NCI-H1930 (cell line): ENCODE results near the gene GSTA3.
"Not testable (repeated sequence)": the region's sequence is repeated elsewhere in the genome, so short reads cannot be mapped to it uniquely, and the experiment has no call there.

ENCODE experiments used
- DNase-seq, 2 experiments: peaks; one replicate each; lab custom pipeline; 2025; lab: John Stamatoyannopoulos, UW

Gene GSTA3

GRCh38 chr6:52909531-52909930 is at the start of gene GSTA3:
Gene GSTA3, minus strand, starts transcription at chr6:52909698. Its CDS starts 3,864 bp downstream, at chr6:52905834.
- no peak for DNase-seq

DNA sequence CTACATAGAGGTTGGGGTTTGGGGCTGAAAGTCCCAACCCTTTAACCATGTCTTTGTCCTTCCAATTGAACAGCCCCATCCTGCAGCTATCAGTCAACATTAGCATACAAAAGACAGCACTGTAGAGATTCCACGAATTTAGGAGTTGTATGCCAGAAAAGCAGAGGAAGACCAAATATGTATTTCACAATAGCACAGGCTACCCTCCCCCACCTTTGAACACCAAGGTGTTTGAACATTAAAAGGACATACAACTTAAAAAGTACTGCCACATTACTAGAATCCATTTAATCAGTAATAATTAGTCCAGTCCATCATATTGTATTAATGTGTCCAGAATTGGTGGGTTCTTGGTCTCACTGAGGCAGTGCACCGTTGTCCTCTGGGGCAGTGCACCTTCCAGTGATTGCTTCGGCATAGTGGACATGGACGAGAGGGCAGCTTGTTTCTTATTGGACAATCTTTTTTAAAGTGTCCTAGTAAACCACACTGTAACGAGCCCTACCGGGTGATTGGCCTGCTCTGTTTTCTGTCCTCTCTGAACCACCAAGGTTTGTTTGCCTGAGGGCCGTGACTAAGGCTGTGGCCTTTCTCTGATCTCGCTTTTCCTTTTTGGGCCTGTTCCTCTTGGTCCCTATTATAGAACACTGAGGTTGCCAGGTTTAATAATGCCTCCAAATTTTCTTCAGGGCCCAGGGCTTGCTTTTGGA is 49.2 kb upstream of the GSTA3 start:
- DNase-seq: no peak

- DNase-seq: no peak
These were observed 46.4 kb upstream of the GSTA3 start for GRCh38 chr6:52955871-52956270.

DNA sequence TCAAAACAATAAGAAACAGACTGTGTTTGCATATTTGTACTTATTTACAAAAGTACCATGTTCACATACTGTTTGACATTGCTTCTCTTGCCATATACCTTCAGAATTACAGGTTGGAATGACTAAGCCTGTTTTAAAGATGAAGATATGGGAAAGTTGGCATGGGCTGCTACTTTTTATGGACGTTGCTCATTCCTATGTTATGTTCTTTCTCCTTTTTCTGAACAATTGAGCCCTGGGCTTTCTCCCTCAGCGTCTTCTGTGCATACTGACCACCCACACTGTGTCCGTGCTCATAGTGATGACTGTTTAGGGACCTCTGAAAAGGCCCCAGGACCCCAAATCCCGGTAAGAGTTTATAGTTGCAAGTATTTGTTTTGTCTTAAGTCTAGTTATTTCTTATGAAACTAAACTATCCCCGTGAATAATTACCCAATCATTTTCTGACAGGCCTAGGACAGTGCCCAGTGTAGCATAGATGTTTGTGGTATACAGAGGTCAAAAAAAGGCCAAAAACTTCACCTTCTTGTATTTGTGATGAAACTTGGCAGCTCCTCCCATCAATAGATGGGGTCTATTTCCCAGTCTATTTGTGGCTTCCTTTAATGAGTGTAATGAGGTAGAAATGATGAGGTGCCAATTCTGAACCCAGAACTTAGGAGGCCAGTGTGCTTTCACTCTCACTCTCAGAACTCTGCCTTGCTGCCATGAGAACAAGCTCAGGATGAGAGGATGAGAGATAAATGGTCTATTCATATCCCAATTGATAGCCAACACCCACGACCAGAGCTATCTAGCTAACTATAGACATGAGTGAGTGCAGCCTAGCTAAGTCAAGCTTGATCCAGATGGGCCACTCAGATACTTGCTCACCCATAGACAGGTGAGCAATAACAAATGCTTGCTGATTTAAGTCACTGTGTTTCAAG is 44.7 kb upstream of the GSTA3 start:
- DNase-seq: no peak

DNA sequence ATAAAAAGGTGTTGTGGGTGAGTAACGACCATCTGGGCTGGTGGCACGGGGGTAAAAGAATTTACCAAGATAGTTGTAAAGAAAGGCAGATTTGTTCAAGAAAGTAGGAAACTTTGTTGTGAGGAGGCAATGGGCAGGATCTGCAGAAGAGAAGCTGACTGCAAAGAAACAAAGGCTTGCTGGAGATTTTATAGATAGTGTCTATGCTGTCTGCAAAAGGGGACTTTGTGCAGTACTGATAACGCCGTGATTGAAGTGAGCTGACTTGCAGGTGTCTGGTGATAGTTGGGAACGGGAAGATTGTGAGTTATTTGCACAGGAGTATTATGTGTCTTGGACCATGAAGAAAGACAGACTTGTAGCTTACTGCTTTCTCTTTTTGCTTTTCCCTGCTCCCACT is 36.8 kb upstream of the GSTA3 start:
- DNase-seq: no peak

GRCh38 chr6:52942821-52943220 is 33.3 kb upstream of the GSTA3 start:
- not testable (repeated sequence) for DNase-seq

- no peak for DNase-seq
These were observed 32.7 kb upstream of the GSTA3 start for GRCh38 chr6:52942221-52942620.

DNA sequence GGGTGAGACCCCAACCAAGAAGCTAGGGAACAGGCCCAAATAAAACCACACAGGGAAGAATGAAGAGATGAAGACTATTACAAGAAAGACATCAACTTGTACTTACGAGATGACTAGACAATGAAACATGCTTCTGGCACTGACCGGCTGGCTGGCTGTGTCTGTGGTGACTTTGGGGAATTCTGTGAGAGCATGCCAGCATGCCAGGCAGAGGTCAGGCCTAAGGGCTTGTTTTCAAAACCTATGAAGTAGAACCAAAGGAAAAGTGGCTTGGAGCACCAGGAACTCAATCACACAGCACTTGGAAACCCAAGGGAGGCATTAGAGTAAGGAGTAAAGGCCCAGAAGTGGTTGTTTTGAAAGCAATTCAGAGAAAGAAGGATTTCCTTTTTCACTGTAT is 28.4 kb upstream of the GSTA3 start:
- DNase-seq: no peak

DNA sequence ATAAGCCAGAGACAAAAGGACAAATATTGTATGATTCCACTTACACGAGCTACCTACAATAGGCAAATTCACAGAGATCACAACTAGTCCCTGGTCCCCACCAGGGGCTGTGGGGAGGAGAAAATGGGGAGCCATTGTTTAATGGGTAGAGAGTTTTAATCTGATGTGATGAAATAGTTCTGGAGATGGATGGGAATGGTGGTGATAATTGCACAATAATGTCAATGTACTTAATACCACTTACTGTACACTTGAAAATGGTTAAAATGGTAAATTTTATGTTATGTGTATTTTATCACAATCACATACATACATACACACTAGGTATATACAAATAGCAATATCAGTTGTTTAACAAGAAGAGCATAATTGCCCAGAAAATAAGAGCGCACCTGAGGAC is 24.3 kb upstream of the GSTA3 start:
- DNase-seq: no peak

DNA sequence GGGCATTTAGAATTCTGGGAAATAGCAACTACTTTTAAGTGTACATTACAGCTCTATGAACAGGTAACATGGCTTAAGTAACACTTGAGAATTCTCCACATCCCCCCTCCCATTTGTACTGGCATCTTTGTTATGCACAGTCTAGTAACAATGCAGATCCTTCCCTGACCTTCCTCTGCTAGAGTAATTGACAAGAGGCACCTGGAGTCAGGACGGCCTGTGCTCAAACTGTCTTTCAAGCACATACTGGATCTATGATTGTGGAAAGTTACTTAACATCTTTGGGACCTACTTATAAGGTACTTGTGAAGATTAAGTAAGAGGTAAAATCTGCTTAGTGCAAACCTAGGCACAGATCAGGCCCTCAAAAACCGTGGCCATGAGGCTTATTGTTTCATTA is 21.9 kb upstream of the GSTA3 start:
- no peak for DNase-seq

- no peak for DNase-seq
These were observed 20.0 kb upstream of the GSTA3 start for GRCh38 chr6:52929321-52930164.

GRCh38 chr6:52927451-52927850 is 18.0 kb upstream of the GSTA3 start:
- no peak for DNase-seq

DNA sequence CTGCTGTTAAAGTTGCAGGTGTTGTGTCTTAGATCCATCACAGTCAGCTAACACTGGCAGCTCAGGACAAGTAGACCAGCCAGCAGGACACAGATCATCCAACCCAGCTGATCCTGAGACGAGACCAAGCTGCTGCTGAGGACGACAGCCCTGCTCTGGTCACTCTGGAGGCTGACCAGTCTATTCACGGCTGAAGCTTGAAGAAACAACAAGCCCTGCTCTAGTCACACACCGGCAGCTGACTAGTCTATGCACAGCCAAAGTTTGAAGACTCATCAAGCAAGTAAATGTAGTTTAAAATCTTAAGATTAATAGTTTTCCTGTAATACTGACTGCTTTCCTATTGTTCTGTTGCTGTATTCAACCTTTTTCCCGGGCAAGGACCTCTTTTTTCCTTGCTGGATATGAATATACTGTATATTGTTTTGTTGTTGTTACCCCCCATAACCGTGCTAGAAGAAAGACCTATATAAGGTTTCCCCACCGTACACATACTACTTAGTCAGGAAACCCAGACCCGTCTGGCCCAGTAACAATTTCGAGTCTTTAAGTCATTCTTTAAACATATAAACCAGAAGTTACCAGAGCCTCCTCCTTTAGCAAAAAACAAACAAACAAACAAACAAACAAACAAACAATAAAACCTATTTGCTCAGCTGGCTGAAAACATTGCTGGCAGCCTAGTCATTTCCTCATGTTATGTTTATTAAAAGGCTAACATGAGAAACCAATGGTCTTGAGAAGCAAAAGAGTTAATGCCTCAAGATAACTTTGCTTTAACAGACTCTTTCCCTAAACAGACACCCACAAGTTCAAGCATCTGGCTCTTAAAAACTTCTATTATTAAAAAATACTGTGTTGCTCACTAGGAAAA is 16.7 kb upstream of the GSTA3 start:
- DNase-seq: no peak

DNA sequence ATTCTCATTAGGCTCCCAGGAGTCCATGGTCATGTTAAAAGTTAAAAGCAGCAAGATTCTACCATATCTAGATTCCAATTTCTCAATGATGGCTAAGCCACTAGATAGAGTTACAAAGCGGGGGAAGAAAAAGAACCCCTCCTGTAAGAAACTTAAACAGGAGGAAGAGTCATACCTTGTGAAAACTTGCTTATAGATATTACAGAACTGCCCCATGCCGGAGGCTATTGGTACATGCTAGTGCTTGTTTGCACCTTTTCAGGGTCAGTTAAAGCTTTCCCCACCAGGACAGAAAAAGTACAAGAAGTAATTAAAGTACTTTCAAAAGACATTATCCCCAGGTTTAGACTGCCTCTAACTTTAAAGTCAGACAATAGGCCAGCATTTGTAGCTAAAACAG is 15.5 kb upstream of the GSTA3 start:
- DNase-seq: no peak

DNA sequence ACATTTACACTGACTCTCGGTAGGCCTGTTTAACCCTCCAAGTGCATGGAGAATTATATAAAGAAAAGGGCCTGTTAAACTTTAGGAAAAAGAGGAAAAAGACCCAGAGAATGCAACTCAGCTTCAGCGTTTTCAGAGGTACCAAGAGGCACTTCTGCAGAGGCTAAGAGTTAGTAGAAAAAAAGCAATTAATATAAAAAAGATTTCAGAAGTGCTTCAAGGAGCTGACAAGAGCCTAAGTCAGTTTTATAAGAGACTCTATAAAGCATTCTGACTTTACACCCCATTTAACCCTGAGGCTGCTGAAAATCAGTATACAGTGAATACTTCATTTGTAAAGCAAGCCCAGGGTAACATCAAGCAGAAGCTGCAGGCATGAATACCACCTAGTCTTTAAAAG is 14.2 kb upstream of the GSTA3 start:
- not testable (repeated sequence) for DNase-seq

DNA sequence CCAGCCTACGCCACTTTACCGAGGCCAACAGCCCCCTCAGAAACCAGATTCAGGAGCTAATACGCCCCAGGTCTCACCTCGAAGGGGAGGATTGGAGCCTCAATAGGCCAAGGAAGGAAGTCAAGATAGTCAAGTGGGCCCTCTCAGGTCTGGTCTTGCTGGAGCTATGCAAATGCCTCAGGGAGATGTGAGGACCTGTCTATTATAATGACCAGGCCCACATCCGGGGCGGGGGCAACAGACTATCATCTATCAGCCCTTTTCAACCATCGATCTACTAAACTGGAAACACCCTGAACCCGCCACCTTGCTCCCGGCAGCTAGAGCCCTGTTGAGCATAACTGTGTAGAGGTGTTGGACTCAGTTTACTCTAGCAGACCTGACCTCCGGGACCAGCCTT is 12.7 kb upstream of the GSTA3 start:
- DNase-seq: no peak

GRCh38 chr6:52921743-52922142 is 12.2 kb upstream of the GSTA3 start:
- no peak for DNase-seq

DNA sequence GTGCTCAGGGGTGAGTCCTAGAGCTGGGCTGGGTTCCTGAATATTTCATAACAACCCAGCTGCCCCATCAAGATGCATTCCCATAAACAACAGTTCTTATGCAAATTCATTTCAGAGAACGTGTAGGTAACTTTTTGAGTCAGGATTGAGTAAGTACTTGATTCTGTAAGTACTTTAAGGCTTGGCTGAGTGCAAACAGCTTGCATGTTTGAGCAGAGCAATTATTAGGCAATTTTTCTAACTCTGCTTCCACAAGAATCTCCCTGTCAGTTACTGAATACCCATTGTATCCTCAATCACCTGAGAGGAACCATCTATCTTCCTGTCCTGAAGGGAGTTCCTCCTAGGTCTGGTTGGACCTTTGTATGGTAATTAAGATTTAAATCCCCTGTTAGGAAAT is 10.0 kb upstream of the GSTA3 start:
- DNase-seq: not testable (repeated sequence)

GRCh38 chr6:52918771-52919170 is 9.3 kb upstream of the GSTA3 start:
- not testable (repeated sequence) for DNase-seq

DNA sequence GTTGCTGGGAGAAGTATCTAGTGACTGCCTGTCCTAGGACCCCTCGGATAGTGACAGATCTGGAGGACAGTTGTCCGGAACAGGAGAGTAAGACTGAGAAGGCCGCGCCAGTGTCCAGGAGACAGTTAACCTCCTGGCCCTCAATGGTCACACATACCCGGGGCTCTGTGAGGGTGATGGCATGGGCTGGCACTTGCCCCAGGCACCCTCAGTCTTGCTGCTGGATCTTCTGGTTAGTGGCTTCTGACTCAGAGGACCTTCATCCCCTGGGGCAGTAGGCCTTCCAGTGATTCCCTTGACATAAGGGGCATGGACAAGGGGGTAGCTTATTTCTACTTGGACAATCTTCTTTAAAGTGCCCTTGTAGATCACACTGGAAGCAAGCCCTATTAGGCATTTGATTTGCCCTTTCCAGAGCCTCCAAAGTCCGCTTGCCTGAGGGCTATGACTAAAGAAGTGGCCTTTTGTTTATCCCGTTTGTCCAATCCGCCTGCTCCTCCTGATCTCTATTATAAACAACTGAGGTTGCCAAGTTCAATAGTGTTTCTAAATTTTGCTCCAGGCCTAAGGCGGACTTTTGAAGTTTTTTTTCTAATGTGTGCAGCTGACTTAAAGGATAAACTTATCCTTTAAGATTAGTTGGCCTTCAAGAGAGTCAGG is 8.7 kb upstream of the GSTA3 start:
- DNase-seq: not testable (repeated sequence)

DNA sequence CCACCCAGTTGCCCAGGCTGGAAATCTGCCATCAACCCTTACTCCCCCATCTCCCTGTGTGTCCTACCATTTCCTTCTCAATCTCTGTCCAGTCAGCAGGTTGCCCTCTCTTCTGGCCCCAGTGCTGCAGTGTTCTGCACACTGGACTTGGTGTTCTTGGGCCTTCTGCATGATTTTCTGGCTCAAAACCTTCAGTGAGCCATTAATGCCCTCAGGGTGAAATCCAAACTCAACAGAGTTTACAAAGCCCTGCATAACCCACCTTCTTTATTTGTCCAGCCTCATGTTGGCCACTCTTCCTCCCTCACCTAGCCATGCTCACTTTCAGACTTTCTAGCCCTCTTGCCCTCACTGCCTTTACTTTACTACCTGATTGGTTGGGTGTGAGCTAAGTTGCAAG is 5.0 kb upstream of the GSTA3 start:
- no peak for DNase-seq
